Right lobe of liver (tissue), 4 donors: ENCODE data around the gene TPGS2.

Source experiments
- POLR2A ChIP-seq: fragments of 450-650 bp; IDR thresholded peaks from one replicate; pipeline ENCODE4 v1.6.1; 2017; ENCODE audit warnings: antibody characterized with exemption, mild to moderate bottlenecking
- TF ChIP-seq, protein P1 (sequence below), 4 donors: fragments of 200-600 bp in 3 of 4; fragments of 450-650 bp in 1 of 4; IDR thresholded peaks; one replicate each; pipeline versions ENCODE4 v1.5.1 to v1.8.0; 2016 to 2022; ENCODE audit warnings: antibody characterized with exemption in 4 of 4, mild to moderate bottlenecking in 2 of 4
- donor health status: DM: no; HTN: no; CAD: no.
- donor health status: DM: no; HTN: no; CAD: no.
- donor health status: DM: no; HTN: yes; CAD: no.

DNA sequence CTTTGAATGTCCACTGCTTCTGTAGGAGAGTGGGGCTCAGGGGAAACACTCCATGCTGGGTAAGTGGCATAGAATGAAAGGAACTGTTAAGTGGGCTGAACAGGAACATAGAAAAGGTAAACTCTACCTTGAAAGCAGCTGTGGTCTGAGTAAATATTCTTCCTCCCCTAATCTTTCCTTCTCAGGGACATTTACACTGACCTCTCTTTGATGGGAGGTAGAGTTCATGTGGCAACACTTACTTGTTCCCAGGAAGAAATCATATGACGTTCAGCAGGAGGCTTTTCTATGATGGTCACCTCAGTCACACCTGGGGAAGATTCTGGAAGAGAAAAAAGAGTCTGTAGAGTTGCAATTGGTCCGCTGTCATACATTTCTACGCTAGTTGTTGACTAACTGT, 10.2 kb downstream of the TPGS2 start:
- TF ChIP-seq POLR2A = no peak
- TF ChIP-seq, protein P1, sequence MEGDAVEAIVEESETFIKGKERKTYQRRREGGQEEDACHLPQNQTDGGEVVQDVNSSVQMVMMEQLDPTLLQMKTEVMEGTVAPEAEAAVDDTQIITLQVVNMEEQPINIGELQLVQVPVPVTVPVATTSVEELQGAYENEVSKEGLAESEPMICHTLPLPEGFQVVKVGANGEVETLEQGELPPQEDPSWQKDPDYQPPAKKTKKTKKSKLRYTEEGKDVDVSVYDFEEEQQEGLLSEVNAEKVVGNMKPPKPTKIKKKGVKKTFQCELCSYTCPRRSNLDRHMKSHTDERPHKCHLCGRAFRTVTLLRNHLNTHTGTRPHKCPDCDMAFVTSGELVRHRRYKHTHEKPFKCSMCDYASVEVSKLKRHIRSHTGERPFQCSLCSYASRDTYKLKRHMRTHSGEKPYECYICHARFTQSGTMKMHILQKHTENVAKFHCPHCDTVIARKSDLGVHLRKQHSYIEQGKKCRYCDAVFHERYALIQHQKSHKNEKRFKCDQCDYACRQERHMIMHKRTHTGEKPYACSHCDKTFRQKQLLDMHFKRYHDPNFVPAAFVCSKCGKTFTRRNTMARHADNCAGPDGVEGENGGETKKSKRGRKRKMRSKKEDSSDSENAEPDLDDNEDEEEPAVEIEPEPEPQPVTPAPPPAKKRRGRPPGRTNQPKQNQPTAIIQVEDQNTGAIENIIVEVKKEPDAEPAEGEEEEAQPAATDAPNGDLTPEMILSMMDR (IDR thresholded peaks at IDR 0.05) = no peak
